GM15510 (cell line): ENCODE results near the gene AKAP12.

Source experiments
- POLR2A ChIP-seq: IDR thresholded peaks from 3 replicates; pipeline ENCODE4 v1.6.1; 2011; ENCODE audit warnings: borderline replicate concordance; ENCODE audit not compliant: insufficient read length; ENCODE audit errors: extremely low read depth

Gene AKAP12

DNA sequence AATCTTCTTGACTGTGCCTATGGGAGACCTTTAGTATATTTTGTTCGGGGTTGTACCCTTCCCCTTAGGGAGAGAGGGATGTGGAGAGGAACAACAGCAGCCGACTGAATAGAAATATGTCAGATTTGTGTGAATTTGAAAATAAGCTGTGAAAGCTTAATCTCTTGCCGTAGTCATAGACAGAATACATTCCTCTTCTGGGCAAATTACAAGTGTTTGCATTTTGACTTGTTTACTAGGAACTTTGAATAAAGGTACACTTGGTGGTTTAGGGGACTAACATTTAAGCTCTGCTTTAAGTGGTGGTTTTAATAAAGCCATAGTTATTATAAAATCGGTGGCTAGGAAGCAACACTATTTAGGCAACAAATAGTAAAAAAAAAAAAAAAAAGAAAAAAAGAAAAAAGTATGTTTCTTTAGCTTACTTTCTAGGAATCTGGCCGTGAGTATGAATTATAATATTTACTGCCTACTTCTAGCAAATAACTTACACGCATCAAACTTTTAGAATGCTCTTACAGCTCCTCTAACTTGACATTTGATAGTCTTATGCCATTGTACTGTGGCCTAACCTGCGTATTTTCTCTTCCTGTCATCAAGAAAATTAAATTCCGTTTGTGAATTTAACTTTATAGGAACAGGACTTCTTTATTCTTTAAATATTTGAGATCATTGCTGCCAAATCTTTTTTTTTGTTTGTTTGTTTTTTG lies 86.5 kb downstream of the AKAP12 start:
- TF ChIP-seq POLR2A = no peak

DNA sequence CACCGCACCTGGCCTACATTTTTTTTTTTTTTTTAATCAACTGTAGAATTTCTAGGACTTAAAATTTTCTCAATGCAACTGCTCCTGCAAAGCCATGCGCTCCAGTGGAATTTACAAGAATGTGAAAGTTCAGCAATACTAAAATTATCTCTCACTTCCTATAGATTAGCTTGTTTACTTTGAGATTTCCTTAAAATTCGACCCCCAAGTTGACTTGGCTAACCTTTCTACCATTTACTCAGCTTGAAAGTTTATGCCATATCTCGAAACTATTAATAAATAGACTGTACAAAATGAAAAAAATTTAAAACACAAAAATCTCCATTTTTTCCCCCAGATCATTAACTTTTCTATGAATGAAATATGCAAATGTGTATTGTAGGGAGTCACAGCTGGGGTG lies 87.3 kb downstream of the AKAP12 start:
- no peak for TF ChIP-seq POLR2A

DNA sequence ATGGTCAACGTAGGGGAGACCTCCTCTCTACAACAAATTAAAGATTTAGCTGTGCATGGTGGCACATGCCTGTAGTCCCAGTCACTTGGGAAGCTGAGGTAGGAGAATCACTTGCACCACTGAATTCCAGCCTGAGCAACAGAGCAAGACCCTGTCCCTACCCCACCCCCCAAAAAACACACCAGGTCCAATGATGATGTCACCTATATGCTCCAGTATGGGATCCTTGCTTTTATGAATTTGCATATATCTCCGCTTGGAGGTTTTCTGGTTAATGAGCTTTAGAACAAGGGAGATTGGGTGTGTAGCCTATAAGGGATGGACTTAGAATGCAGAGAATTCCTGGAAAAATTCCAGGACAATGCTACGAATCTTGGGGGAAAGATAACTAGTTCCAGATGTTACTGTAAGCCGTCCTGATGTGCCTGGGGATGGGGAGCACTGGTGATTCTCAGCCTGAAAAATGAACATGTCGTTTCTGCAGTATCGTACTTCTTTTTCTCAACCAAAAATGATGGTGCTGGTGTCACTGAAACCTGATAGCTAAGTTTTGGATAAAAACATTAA lies 90.4 kb downstream of the AKAP12 start:
- no peak for TF ChIP-seq POLR2A

GRCh38 chr6:151335930-151336329 lies 96.2 kb downstream of the AKAP12 start:
- TF ChIP-seq POLR2A = no peak

GRCh38 chr6:151338651-151339200 lies 99.0 kb downstream of the AKAP12 start:
- TF ChIP-seq POLR2A = no peak

GRCh38 chr6:151339369-151339768 lies 99.6 kb downstream of the AKAP12 start:
- TF ChIP-seq POLR2A = no peak

GRCh38 chr6:151340219-151340978 lies 100.6 kb downstream of the AKAP12 start:
- no peak for TF ChIP-seq POLR2A

DNA sequence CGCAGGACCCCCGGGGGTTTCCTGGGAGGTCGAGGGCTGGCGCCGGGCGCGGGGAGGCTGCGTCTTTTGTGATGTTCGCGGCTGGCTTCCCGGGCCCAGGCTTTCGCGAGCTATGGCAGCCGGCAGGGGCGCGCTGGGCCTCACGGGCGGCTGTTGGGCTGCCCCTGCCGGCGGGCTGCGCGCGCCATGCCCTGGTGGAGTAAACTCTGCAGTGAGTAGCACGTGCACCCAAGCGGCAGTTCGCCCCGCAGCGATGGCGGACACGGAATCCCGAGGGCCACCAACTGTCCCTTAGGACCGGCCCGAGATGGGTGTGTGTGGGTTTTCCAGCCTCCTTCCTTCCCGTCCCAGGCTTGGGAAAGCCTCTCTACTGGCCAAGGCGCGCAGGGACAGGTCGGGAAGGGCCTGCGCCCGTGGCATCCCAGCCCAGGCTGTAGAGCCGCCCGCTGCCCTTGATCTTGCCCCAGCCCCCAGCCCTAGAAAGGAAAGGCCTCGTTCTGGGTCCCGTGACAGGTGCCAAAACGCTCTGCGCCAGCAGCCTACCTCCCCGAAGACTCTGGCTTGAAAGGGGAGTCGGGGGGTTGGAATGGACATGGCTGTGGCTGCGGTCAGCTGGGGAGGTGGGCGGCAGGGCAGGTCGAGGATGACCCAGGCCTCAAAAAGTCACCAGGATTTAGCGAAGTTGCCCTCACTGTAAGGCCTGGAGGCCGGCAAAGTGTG lies 101.9 kb downstream of the AKAP12 start:
- TF ChIP-seq POLR2A = no peak

DNA sequence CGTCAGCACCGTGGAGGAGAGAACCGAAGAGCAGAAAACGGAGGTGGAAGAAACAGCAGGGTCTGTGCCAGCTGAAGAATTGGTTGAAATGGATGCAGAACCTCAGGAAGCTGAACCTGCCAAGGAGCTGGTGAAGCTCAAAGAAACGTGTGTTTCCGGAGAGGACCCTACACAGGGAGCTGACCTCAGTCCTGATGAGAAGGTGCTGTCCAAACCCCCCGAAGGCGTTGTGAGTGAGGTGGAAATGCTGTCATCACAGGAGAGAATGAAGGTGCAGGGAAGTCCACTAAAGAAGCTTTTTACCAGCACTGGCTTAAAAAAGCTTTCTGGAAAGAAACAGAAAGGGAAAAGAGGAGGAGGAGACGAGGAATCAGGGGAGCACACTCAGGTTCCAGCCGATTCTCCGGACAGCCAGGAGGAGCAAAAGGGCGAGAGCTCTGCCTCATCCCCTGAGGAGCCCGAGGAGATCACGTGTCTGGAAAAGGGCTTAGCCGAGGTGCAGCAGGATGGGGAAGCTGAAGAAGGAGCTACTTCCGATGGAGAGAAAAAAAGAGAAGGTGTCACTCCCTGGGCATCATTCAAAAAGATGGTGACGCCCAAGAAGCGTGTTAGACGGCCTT lies 110.0 kb downstream of the AKAP12 start:
- TF ChIP-seq POLR2A = no peak

DNA sequence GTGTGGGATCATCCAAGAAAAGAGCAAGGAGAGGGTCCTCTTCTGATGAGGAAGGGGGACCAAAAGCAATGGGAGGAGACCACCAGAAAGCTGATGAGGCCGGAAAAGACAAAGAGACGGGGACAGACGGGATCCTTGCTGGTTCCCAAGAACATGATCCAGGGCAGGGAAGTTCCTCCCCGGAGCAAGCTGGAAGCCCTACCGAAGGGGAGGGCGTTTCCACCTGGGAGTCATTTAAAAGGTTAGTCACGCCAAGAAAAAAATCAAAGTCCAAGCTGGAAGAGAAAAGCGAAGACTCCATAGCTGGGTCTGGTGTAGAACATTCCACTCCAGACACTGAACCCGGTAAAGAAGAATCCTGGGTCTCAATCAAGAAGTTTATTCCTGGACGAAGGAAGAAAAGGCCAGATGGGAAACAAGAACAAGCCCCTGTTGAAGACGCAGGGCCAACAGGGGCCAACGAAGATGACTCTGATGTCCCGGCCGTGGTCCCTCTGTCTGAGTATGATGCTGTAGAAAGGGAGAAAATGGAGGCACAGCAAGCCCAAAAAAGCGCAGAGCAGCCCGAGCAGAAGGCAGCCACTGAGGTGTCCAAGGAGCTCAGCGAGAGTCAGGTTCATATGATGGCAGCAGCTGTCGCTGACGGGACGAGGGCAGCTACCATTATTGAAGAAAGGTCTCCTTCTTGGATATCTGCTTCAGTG lies 110.8 kb downstream of the AKAP12 start:
- no peak for TF ChIP-seq POLR2A

DNA sequence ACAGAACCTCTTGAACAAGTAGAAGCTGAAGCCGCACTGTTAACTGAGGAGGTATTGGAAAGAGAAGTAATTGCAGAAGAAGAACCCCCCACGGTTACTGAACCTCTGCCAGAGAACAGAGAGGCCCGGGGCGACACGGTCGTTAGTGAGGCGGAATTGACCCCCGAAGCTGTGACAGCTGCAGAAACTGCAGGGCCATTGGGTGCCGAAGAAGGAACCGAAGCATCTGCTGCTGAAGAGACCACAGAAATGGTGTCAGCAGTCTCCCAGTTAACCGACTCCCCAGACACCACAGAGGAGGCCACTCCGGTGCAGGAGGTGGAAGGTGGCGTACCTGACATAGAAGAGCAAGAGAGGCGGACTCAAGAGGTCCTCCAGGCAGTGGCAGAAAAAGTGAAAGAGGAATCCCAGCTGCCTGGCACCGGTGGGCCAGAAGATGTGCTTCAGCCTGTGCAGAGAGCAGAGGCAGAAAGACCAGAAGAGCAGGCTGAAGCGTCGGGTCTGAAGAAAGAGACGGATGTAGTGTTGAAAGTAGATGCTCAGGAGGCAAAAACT lies 111.5 kb downstream of the AKAP12 start:
- TF ChIP-seq POLR2A = no peak

DNA sequence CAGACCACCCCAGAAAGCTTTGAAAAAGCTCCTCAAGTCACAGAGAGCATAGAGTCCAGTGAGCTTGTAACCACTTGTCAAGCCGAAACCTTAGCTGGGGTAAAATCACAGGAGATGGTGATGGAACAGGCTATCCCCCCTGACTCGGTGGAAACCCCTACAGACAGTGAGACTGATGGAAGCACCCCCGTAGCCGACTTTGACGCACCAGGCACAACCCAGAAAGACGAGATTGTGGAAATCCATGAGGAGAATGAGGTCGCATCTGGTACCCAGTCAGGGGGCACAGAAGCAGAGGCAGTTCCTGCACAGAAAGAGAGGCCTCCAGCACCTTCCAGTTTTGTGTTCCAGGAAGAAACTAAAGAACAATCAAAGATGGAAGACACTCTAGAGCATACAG lies 112.0 kb downstream of the AKAP12 start:
- no peak for TF ChIP-seq POLR2A
